Tibial artery (tissue), 4 donors: Measurements from ENCODE around the gene FRMD1.

Source experiments
- DNase-seq, 2 donors: peaks; one replicate each; pipeline ENCODE4 v3.0.0-alpha.2; 2019
- H3K27ac ChIP-seq, 2 donors: fragments of 200-600 bp; sonication (generic) in 1 of 2; 1 replicate in 1 of 2; 2 replicates in 1 of 2; pipeline ENCODE4 v1.5.1; 2018 to 2019; ENCODE audit warnings: mild to moderate bottlenecking in 1 of 2
- H3K27me3 ChIP-seq, 2 donors: fragments of 200-600 bp; sonication (generic) in 1 of 2; one replicate each; pipeline versions ENCODE4 v1.5.1 to v1.6.0; 2016 to 2019
- H3K36me3 ChIP-seq, 3 donors: fragments of 200-600 bp; sonication (generic) in 2 of 3; one replicate each; pipeline ENCODE4 v1.5.1; 2016 to 2019; ENCODE audit warnings: mild to moderate bottlenecking in 2 of 3
- H3K4me1 ChIP-seq, 4 donors: fragments of 200-600 bp; sonication (generic) in 2 of 4; 1 replicate in 3 of 4; 2 replicates in 1 of 4; pipeline ENCODE4 v1.5.1; 2016 to 2019
- H3K4me3 ChIP-seq, 2 donors: fragments of 200-600 bp; sonication (generic) in 1 of 2; 1 replicate in 1 of 2; 2 replicates in 1 of 2; pipeline ENCODE4 v1.5.1; 2018 to 2019; ENCODE audit warnings: mild to moderate bottlenecking in 2 of 2
- H3K9me3 ChIP-seq, 3 donors: fragments of 200-600 bp; sonication (generic) in 1 of 3; one replicate each; pipeline ENCODE4 v1.5.1; 2016 to 2019
- CTCF ChIP-seq, 2 experiments: fragments of 200-600 bp in 1 of 2; fragments of 450-650 bp in 1 of 2; IDR thresholded peaks; one replicate each; pipeline ENCODE4 v1.5.1; 2017 to 2019; ENCODE audit warnings: antibody characterized with exemption in 2 of 2, mild to moderate bottlenecking in 1 of 2, moderate library complexity in 1 of 2
- intact Hi-C: fragments of 100-400 bp; cut with DNase I; formaldehyde crosslinking; loops from one replicate; pipeline ENCODE4 v1.15.0; 2023; ENCODE audit warnings: low total_unique reads

FRMD1 gene

GRCh38 chr6:168062346-168063289, 16.4 kb downstream of the FRMD1 start:
- intact Hi-C loops, result no loop called here
- H3K27me3 ChIP-seq, result no peaks in the 10 kb centered on the region
- no peak overlapping the region for H3K27ac ChIP-seq
- no peaks in the 10 kb centered on the region for H3K36me3 ChIP-seq
- no peak overlapping the region for H3K4me3 ChIP-seq
- DNase-seq, result no peak
- H3K4me1 ChIP-seq, result peaks cover 0 to 9% (median 8%) of the 10 kb centered on the region in 4 donors
- TF ChIP-seq CTCF (IDR thresholded peaks at IDR 0.05), result no peak
- no peaks in the 10 kb centered on the region for H3K9me3 ChIP-seq

- no peak for TF ChIP-seq CTCF (IDR thresholded peaks at IDR 0.05)
- DNase-seq, result no peak
- peaks cover 0 to 9% (median 8%) of the 10 kb centered on the region in 4 donors for H3K4me1 ChIP-seq
- intact Hi-C loops, result no loop called here
- no peaks in the 10 kb centered on the region for H3K9me3 ChIP-seq
- H3K4me3 ChIP-seq, result no peak overlapping the region
- no peaks in the 10 kb centered on the region for H3K36me3 ChIP-seq
- H3K27me3 ChIP-seq, result no peaks in the 10 kb centered on the region
- H3K27ac ChIP-seq, result no peak overlapping the region
Measured at GRCh38 chr6:168061269-168062210, 17.5 kb downstream of the FRMD1 start.

GRCh38 chr6:168060521-168060931, 18.5 kb downstream of the FRMD1 start:
- peaks cover 0 to 11% (median 8%) of the 10 kb centered on the region in 4 donors for H3K4me1 ChIP-seq
- H3K4me3 ChIP-seq, result no peak overlapping the region
- no peaks in the 10 kb centered on the region for H3K36me3 ChIP-seq
- no peaks in the 10 kb centered on the region for H3K9me3 ChIP-seq
- intact Hi-C loops, result no loop called here
- peak; percentile 35 to 77 for DNase-seq
- no peaks in the 10 kb centered on the region for H3K27me3 ChIP-seq
- no peak overlapping the region for H3K27ac ChIP-seq
- peak; percentile 52 to 57 for TF ChIP-seq CTCF (IDR thresholded peaks at IDR 0.05)

GRCh38 chr6:168058691-168059551, 20.1 kb downstream of the FRMD1 start:
- intact Hi-C loops, result no loop called here
- Histone ChIP-seq H3K9me3 (no peaks in the 10 kb centered on the region), H3K27ac (no peak overlapping the region), H3K4me1 (peaks cover 0 to 26% (median 23%) of the 10 kb centered on the region in 4 donors), H3K36me3 (no peaks in the 10 kb centered on the region), H3K4me3 (no peak overlapping the region), H3K27me3 (no peaks in the 10 kb centered on the region)
- no peak for DNase-seq
- no peak for TF ChIP-seq CTCF (IDR thresholded peaks at IDR 0.05)

GRCh38 chr6:168057836-168058235, 21.2 kb downstream of the FRMD1 start:
- H3K9me3 ChIP-seq, result no peaks in the 10 kb centered on the region
- no peak overlapping the region for H3K4me3 ChIP-seq
- H3K4me1 ChIP-seq, result peaks cover 0 to 29% (median 24%) of the 10 kb centered on the region in 4 donors
- DNase-seq, result no peak
- H3K27me3 ChIP-seq, result no peaks in the 10 kb centered on the region
- no peak for TF ChIP-seq CTCF (IDR thresholded peaks at IDR 0.05)
- no peaks in the 10 kb centered on the region for H3K36me3 ChIP-seq
- intact Hi-C loops, result no loop called here
- no peak overlapping the region for H3K27ac ChIP-seq
